Lower lobe of right lung (tissue), 2 donors: Measurements from ENCODE around the gene MNAT1. TPM values are rescaled to one million over a fixed set of nuclear protein-coding genes. Genes with fewer than 3 reads are reported as not detected.
A peak's percentile ranks its signal among the peaks of the same experiment; 100 is the strongest.

Experiments
- ATAC-seq, 2 donors: fragments of 200-7000 bp; cut with Tn5 transposase; one replicate each; pipeline ENCODE4 v1.9.1; 2020 to 2022; ENCODE audit warnings: mild to moderate bottlenecking in 2 of 2, moderate library complexity in 2 of 2
- DNase-seq: peaks from one replicate; pipeline ENCODE4 v3.0.0-alpha.2; 2020
- H3K27ac ChIP-seq: fragments of 200-600 bp; one replicate; pipeline ENCODE4 v1.8.0; 2022
- H3K27me3 ChIP-seq: fragments of 200-600 bp; one replicate; pipeline ENCODE4 v1.8.0; 2022; ENCODE audit warnings: low read depth
- H3K36me3 ChIP-seq: fragments of 200-600 bp; one replicate; pipeline ENCODE4 v1.8.0; 2022; ENCODE audit warnings: mild to moderate bottlenecking
- H3K4me1 ChIP-seq: fragments of 200-600 bp; one replicate; pipeline ENCODE4 v1.8.0; 2022
- H3K4me3 ChIP-seq: fragments of 200-600 bp; one replicate; pipeline ENCODE4 v1.8.0; 2022; ENCODE audit warnings: mild to moderate bottlenecking
- H3K9me3 ChIP-seq: fragments of 200-600 bp; one replicate; pipeline ENCODE4 v1.8.0; 2022
- CTCF ChIP-seq: fragments of 200-600 bp; IDR thresholded peaks from one replicate; pipeline ENCODE4 v1.8.0; 2022; ENCODE audit warnings: antibody characterized with exemption, mild to moderate bottlenecking
- intact Hi-C: fragments of 100-400 bp; cut with DNase I; formaldehyde crosslinking; loops from one replicate; pipeline ENCODE4 v1.11.0; 2022
- total RNA-seq: library from RNA; stranded (reverse); fragmentation: NEBNext Ultra II Directional; extraction: Animal tissue kit (Norgen Biotek cat#: 25700); gene quantifications from one replicate; pipeline ENCODE4 v1.2.1, GENCODE V29; 2021
- donor health status: DM: no; HTN: yes; CAD: no; lungs with severe emphysema.

Gene MNAT1
- total RNA-seq, 1 donor from 2014 or later, result 21.5 TPM

DNA sequence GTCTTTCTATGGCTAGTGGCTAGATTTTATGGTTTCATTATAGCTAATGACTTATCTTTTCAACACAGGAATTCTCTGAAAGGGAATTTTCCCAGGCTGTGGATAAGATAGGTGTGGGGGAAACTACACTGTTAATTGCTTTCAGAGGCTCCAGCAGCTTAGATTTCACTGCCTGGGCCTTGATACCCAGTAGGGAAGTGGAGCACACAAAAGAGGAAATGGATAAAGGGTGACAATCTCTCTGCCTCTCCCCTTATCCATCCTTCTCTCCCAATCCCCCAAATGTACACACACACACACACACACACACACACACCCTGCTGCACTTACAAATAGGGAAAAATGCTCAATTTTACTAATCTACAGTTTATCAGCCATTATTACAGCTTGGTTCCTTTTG, 29.5 kb upstream of the MNAT1 start:
- Histone ChIP-seq H3K27me3 (no peaks in the 10 kb centered on the region), H3K36me3 (no peaks in the 10 kb centered on the region), H3K4me3 (no peak overlapping the region), H3K27ac (no peak overlapping the region), H3K9me3 (peaks cover 10% of the 10 kb centered on the region), H3K4me1 (no peaks in the 10 kb centered on the region)
- no peak for ATAC-seq
- no peak for TF ChIP-seq CTCF
- intact Hi-C loops, result no loop called here
- no peak for DNase-seq

- Histone ChIP-seq H3K27ac (no peak overlapping the region), H3K36me3 (no peaks in the 10 kb centered on the region), H3K9me3 (no peaks in the 10 kb centered on the region), H3K4me1 (no peaks in the 10 kb centered on the region), H3K27me3 (no peaks in the 10 kb centered on the region), H3K4me3 (no peak overlapping the region)
- intact Hi-C loops, result no loop called here
- TF ChIP-seq CTCF, result no peak
- no peak for DNase-seq
- no peak for ATAC-seq
These were observed 26.7 kb upstream of the MNAT1 start for GRCh38 chr14:60707858-60708257.

DNA sequence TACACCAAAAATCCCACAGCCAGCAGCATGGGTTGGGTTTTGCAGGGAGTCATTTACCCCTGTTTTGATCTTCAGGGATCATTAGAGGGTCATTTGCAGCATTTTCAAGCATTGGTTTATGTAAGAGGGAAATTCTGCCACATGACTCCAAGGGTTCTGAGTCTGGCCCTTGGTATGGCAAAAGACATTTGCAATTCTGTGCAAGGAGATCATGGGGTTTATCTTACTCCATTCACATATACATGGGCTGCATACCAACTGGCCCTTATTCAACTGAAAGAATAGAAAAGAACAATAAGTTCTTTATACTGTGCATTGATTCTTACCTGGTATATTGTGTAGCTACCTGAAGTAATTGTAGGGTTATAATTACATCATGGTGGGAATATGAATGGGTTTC, 24.1 kb upstream of the MNAT1 start:
- Histone ChIP-seq H3K27me3 (no peaks in the 10 kb centered on the region), H3K36me3 (no peaks in the 10 kb centered on the region), H3K9me3 (no peaks in the 10 kb centered on the region), H3K27ac (no peak overlapping the region), H3K4me1 (no peaks in the 10 kb centered on the region), H3K4me3 (no peak overlapping the region)
- intact Hi-C loops, result no loop called here
- no peak for TF ChIP-seq CTCF
- DNase-seq (no peak), ATAC-seq (no peak)

DNA sequence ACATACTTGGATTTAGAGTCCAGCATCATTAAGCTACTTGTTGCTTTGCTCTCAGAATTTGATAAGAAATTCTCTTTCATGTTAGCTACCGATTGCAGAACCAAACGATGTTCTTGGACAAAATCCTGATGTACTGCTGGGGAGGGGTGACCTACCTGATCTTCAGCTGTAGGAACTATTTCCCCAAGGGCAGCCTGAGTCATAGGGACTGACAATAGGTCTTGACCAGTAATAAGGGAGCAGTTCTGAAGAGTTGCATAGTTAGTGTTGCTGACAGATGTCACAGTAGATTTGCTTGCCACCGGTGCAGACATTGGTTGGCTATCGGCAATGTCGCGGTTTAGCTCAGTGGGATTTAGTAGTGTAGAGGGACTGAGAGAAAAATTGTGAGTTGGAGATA, 21.0 kb upstream of the MNAT1 start:
- intact Hi-C loops, result no loop called here
- no peak for ATAC-seq
- H3K4me1 ChIP-seq, result no peaks in the 10 kb centered on the region
- no peaks in the 10 kb centered on the region for H3K27me3 ChIP-seq
- DNase-seq, result no peak
- no peak overlapping the region for H3K4me3 ChIP-seq
- H3K36me3 ChIP-seq, result no peaks in the 10 kb centered on the region
- no peaks in the 10 kb centered on the region for H3K9me3 ChIP-seq
- H3K27ac ChIP-seq, result no peak overlapping the region
- TF ChIP-seq CTCF, result no peak

DNA sequence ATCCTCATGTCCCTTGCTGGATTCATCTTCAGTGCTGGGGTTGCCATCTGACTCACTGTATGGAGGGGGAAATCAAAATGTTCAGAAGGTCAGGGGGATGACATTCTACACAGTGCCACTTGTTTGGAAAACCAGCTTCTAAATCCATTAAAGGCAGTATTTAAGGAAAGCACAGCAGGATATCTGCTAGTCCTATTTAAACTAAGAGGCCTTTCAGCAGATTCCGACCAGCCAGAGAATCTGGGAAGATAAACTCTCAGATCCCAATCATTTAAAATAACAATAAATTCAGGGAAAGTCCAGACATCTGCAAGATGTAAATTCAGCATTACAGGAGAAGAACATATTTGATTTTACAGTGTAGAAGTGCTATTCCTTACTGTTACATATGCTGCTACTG, 14.2 kb upstream of the MNAT1 start:
- no peak overlapping the region for H3K4me3 ChIP-seq
- no peaks in the 10 kb centered on the region for H3K36me3 ChIP-seq
- ATAC-seq (no peak), DNase-seq (no peak)
- TF ChIP-seq CTCF, result no peak
- no peaks in the 10 kb centered on the region for H3K9me3 ChIP-seq
- peaks cover 46% of the 10 kb centered on the region for H3K27me3 ChIP-seq
- intact Hi-C loops, result no loop called here
- H3K27ac ChIP-seq, result no peak overlapping the region
- peaks cover 22% of the 10 kb centered on the region for H3K4me1 ChIP-seq

- intact Hi-C loops, result no loop called here
- TF ChIP-seq CTCF, result no peak
- DNase-seq (no peak), ATAC-seq (no peak)
- peak overlapping the region; percentile 75 for H3K4me3 ChIP-seq
- H3K27ac ChIP-seq, result no peak overlapping the region
- H3K9me3 ChIP-seq, result no peaks in the 10 kb centered on the region
- no peaks in the 10 kb centered on the region for H3K36me3 ChIP-seq
- H3K27me3 ChIP-seq, result peaks cover 47% of the 10 kb centered on the region
- H3K4me1 ChIP-seq, result peaks cover 22% of the 10 kb centered on the region
These were observed 13.6 kb upstream of the MNAT1 start for GRCh38 chr14:60720962-60721325.
